ENCODE measurements around the gene TAOK3. TPM values are rescaled to one million over a fixed set of nuclear protein-coding genes. Genes with fewer than 3 reads are reported as not detected.

The TAOK3 gene
- total and polyA plus RNA-seq, 10 of the 15 experiments (the other 5 are each of a cell fraction or from before 2014, with no cell fraction given): 41.3 to 131 (median 57.8) TPM

GRCh38 chr12:118374126-118374725, 1.5 kb upstream of the TAOK3 start:
- ChIA-PET CTCF (interaction anchor here (0.6 to 6.3 kb wide), 17 partner anchors 16 to 524 kb away, joined by 3 to 277 read pairs (median 5); no protein-coding TSS in a partner anchor), SMC1A (ENCODE audit: uncharacterized antibody, unreplicated experiment) (interaction anchor here (0.7 to 6.7 kb wide), 18 partner anchors 18 to 254 kb away, joined by 3 to 185 read pairs (median 6); no protein-coding TSS in a partner anchor), POLR2A (interaction anchor here (0.5 to 3.6 kb wide), 16 partner anchors 15 to 575 kb away, joined by 3 to 20 read pairs (median 4); partner anchors contain the start of gene PEBP1), RAD21 (ENCODE audit: unreplicated experiment) (interaction anchor here (0.8 to 6.6 kb wide), 12 partner anchors 16 to 254 kb away, joined by 3 to 166 read pairs (median 10); partner anchors contain the start of gene PEBP1)
- no peak for TF ChIP-seq ZBTB33 (IDR thresholded peaks at IDR 0.05)
- TF ChIP-seq MLLT1 (IDR thresholded peaks at IDR 0.05): peak; percentile 62
- ATAC-seq (no peak), FAIRE-seq (no peak), DNase-seq (ENCODE audit: low read depth, low spot score) (no peak)
- no TSS peak for BruUV-seq (replicated peaks)
- in situ Hi-C loops (cut with MboI) (loop anchor here (5.0 kb wide), 1 partner anchor 192 kb away; no protein-coding TSS in a partner anchor), intact Hi-C loops (cut with micrococcal nuclease; ENCODE audit: unreplicated experiment) (no loop called here)
- peak overlapping the region; percentile 72; the same call in 1 of the 2 replicates for H3K4me3 ChIP-seq
- H3K4me2 ChIP-seq (ENCODE audit: control insufficient read depth, insufficient read depth): no peak overlapping the region
- peaks cover 3% of the 10 kb centered on the region for H3K4me1 ChIP-seq (ENCODE audit: control insufficient read depth, insufficient read depth, low read length)
- no peaks in the 10 kb centered on the region for H3K9me3 ChIP-seq (replicated peaks; ENCODE audit: control insufficient read depth, insufficient read depth, low read length)
- no peak overlapping the region for H3K27ac ChIP-seq (ENCODE audit: control insufficient read depth, insufficient read depth)
- H4K20me1 ChIP-seq (ENCODE audit: control insufficient read depth, insufficient read depth): no peaks in the 10 kb centered on the region
- H3K79me2 ChIP-seq (ENCODE audit: control insufficient read depth, insufficient read depth, low read length): peaks cover 51% of the 10 kb centered on the region
- H2AFZ ChIP-seq (ENCODE audit: control insufficient read depth, low read depth, low read length): no peak overlapping the region
- no peaks in the 10 kb centered on the region for H3K27me3 ChIP-seq (replicated peaks in 1 of 2; ENCODE audit: control insufficient read depth in 2 of 2, insufficient read depth in 2 of 2, low read length in 1 of 2)
- no peak overlapping the region for H3K9ac ChIP-seq (ENCODE audit: control insufficient read depth, insufficient read depth, low read length)
- WGBS (ENCODE audit: insufficient coverage, insufficient replicate concordance, low lambda C conversion rate, missing lambda C conversion rate): 96% methylated on average over 11 of the region's 14 CpGs
- no peaks in the 10 kb centered on the region for H3K36me3 ChIP-seq (ENCODE audit: control insufficient read depth in 2 of 2, insufficient read depth in 2 of 2, low read length in 1 of 2)
